Fibroblast of mammary gland (primary cell): ENCODE results near the gene GPER1.
"Not testable (repeated sequence)": the region's sequence is repeated elsewhere in the genome, so short reads cannot be mapped to it uniquely, and the experiment has no call there.

Experiments used
- DNase-seq: peaks from one replicate; pipeline ENCODE4 v3.0.0-alpha.2; 2010; ENCODE audit warnings: low read depth
- H3K4me3 ChIP-seq: 2 replicates; pipeline ENCODE4 v1.5.1; 2011; ENCODE audit warnings: low read depth, mild to moderate bottlenecking, low read length, moderate library complexity; ENCODE audit not compliant: control insufficient read depth
- TF ChIP-seq, protein P1 (sequence below): conservative IDR thresholded peaks from 2 replicates; pipeline ENCODE4 v1.5.1; 2011; ENCODE audit warnings: low read depth, low read length, inconsistent platforms; ENCODE audit not compliant: control insufficient read depth, insufficient read depth

GPER1 gene

GRCh38 chr7:1137517-1138167, 49.7 kb downstream of the GPER1 start:
- H3K4me3 ChIP-seq: peak overlapping the region; percentile 69
- no peak for DNase-seq
- TF ChIP-seq, protein P1, sequence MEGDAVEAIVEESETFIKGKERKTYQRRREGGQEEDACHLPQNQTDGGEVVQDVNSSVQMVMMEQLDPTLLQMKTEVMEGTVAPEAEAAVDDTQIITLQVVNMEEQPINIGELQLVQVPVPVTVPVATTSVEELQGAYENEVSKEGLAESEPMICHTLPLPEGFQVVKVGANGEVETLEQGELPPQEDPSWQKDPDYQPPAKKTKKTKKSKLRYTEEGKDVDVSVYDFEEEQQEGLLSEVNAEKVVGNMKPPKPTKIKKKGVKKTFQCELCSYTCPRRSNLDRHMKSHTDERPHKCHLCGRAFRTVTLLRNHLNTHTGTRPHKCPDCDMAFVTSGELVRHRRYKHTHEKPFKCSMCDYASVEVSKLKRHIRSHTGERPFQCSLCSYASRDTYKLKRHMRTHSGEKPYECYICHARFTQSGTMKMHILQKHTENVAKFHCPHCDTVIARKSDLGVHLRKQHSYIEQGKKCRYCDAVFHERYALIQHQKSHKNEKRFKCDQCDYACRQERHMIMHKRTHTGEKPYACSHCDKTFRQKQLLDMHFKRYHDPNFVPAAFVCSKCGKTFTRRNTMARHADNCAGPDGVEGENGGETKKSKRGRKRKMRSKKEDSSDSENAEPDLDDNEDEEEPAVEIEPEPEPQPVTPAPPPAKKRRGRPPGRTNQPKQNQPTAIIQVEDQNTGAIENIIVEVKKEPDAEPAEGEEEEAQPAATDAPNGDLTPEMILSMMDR: no peak

DNA sequence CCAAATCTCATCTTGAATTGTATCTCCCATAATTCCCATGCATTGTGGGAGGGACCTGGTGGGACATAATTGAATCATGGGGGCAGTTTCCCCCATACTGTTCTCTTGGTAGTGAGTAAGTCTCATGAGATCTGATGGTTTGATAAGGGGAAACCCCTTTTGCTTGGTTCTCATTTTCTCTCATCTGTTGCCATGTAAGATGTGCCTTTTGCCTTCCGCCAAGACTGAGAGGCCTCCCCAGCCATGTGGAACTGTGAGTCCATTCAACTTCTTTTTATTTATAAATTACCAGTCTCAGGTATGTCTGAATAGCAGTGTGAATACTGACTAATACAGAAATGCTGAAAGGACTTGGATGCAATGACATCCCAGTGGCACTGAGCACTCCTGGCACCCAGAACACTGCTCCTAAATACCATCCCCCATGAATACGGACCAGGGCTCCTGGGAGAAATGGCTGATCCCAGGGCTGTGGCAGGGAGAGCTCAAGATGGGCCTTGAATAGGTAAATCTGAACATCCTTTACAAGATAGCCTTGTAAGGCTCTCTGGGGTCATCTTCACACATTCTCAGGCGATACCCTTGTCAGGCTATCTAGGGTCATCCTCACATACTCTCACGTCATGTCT, 52.7 kb downstream of the GPER1 start:
- no peak for DNase-seq

DNA sequence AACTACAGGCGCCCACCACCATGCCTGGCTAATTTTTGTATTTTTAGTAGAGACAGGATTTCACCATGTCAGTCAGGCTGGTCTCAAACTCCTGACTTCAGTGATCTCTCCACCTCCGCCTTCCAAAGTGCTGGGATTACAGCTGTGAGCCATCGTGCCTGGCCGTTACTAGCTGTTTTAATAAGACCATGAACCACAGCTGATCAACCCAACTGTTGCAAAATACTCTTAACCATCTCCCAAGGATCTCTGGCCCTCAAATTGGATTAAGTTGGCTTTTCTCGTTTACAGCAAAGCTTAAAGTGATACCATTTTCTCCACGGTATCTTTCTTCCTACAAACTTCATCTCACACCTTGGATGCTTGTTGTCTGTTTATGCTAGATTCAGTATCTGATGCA, 53.7 kb downstream of the GPER1 start:
- TF ChIP-seq, protein P1: no peak
- no peak overlapping the region for H3K4me3 ChIP-seq
- DNase-seq: peak; percentile 44

More for the DNA sequence above, 52.7 kb downstream of the GPER1 start:
- TF ChIP-seq, protein P1: no peak
- no peak overlapping the region for H3K4me3 ChIP-seq

DNA sequence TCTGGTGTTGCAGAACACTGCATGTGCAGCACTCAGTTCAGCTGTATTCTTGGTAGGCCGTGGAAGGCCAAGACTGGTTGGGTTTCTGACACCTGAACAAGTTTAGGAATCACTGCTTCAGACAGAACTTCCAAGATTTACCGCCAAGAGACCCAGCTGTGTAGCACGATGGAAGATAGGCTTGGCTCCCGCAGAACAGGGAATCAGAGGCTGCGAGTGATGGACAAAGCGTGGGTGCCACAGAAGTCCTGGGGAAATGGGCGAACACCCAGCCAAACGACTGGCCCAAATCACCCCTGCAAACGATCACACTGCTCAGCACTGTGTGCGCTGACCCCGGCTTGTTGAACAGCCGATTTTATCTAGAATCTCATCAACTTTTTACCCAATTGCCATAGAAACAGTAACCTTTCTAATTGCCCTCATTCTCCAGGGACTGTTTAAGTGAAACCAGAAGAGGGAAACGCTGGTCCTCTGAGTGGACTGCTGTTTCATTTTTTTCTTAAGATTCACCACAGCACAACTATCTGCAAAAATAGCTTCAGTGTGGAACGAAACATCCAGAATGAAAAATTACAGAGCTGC, 54.2 kb downstream of the GPER1 start:
- TF ChIP-seq, protein P1: no peak
- DNase-seq: peak; percentile 47
- H3K4me3 ChIP-seq: no peak overlapping the region

GRCh38 chr7:1143031-1143430, 55.1 kb downstream of the GPER1 start:
- not testable (repeated sequence) for DNase-seq, H3K4me3 ChIP-seq
